MM.1S (cell line): ENCODE measurements around the gene SIM2.
"Not testable (repeated sequence)": the region's sequence is repeated elsewhere in the genome, so short reads cannot be mapped to it uniquely, and the experiment has no call there.

Experiments used
- EZH2 ChIP-seq: fragments of 300-600 bp; sonication (generic); optimal IDR thresholded peaks from 2 replicates; pipeline ENCODE3; 2017; ENCODE audit warnings: low read depth, mild to moderate bottlenecking, antibody characterized with exemption, low read length, mixed read lengths
- EZH2phosphoT487 ChIP-seq: fragments of 300-600 bp; sonication (generic); IDR thresholded peaks from 2 replicates; pipeline ENCODE4 v1.6.1; 2018; ENCODE audit warnings: antibody characterized with exemption, low read length
- TF ChIP-seq, protein P1 (sequence below): fragments of 300-600 bp; sonication (generic); IDR thresholded peaks from 2 replicates; pipeline ENCODE4 v1.5.1; 2016; ENCODE audit warnings: antibody characterized with exemption, low read length, mixed read lengths

DNA sequence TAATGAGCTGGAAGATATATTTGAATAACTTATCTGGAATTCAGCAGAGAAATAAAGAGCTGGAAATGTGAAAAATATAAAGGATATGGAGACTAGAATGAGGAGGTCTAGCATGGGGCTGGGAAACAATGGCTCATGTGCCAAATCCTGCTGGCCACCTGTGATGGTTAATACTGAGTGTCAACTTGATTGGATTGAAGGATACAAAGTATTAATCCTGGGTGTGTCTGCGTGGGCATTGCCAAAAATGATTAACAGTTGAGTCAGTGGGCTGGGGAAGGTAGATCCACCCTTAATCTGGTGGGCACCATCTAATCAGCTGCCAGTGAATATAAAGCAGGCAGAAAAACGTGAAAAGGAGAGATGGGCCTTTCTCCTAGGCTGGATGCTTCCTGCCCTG, 26.6 kb upstream of the SIM2 start:
- TF ChIP-seq, protein P1, sequence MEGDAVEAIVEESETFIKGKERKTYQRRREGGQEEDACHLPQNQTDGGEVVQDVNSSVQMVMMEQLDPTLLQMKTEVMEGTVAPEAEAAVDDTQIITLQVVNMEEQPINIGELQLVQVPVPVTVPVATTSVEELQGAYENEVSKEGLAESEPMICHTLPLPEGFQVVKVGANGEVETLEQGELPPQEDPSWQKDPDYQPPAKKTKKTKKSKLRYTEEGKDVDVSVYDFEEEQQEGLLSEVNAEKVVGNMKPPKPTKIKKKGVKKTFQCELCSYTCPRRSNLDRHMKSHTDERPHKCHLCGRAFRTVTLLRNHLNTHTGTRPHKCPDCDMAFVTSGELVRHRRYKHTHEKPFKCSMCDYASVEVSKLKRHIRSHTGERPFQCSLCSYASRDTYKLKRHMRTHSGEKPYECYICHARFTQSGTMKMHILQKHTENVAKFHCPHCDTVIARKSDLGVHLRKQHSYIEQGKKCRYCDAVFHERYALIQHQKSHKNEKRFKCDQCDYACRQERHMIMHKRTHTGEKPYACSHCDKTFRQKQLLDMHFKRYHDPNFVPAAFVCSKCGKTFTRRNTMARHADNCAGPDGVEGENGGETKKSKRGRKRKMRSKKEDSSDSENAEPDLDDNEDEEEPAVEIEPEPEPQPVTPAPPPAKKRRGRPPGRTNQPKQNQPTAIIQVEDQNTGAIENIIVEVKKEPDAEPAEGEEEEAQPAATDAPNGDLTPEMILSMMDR: not testable (repeated sequence)
- TF ChIP-seq EZH2, EZH2phosphoT487: not testable (repeated sequence)
